ENCODE measurements around the gene EPHA7. TPM values are rescaled to one million over a fixed set of nuclear protein-coding genes. Genes with fewer than 3 reads are reported as not detected.

EPHA7 gene
- polyA plus RNA-seq, 1 donor (not counting 4 experiments of a cell fraction or from before 2014, with no cell fraction given), result not detected

DNA sequence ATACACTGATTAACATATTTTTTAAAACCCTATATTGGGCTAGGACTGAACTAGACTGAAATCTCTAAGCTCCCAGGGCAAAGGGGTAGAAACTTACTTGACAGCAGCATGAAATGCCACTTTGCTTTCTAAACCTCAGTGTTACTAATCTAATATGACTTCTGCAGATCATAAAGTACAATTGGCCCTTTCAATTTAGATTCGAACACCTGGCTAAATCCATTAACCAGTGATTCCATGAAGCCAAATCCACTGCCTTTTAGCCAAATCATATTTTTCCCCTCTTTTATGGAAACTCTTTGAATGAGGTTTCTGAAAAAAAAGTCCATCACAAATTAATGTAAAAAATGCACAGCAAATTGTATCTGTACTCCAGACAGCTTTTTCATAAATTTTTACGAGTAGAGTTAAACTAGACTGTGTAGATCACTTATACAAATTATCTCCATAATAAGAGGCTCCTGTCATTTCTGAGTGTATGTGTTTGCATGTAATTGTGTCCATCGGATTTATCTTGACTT is 25.7 kb downstream of the EPHA7 start:
- H3K4me2 ChIP-seq (ENCODE audit: control insufficient read depth, extremely low read depth, insufficient read depth, low read depth, low read length), result no peak overlapping the region
- no peak overlapping the region for H3K4me3 ChIP-seq (ENCODE audit: control insufficient read depth in 2 of 3, extremely low read depth in 1 of 3, insufficient read depth in 2 of 3, low read depth in 1 of 3, low read length in 3 of 3)
- no peaks in the 10 kb centered on the region for H3K27me3 ChIP-seq (ENCODE audit: control insufficient read depth, extremely low read depth, insufficient read depth, low read length)
- H3K4me1 ChIP-seq (ENCODE audit: control insufficient read depth, extremely low read depth, insufficient read depth, low read length), result no peaks in the 10 kb centered on the region
- no peak overlapping the region for H3K9ac ChIP-seq (ENCODE audit: control insufficient read depth, extremely low read depth, insufficient read depth, low read length)
- no peaks in the 10 kb centered on the region for H3K79me2 ChIP-seq (ENCODE audit: control insufficient read depth, insufficient read depth, low read length)
- no peaks in the 10 kb centered on the region for H3K9me1 ChIP-seq (ENCODE audit: control insufficient read depth, extremely low read depth, insufficient read depth, low read length)
- dilution Hi-C loops (cut with MboI; ENCODE audit: extremely low pct_ligation_motif_present, low sequenced_read_pairs), result no loop called here
- no peak for DNase-seq (ENCODE audit: low read depth, low spot score)
- TF ChIP-seq EZH2 (IDR thresholded peaks at IDR 0.05; ENCODE audit: low read length), result no peak
- TF ChIP-seq, protein P1, sequence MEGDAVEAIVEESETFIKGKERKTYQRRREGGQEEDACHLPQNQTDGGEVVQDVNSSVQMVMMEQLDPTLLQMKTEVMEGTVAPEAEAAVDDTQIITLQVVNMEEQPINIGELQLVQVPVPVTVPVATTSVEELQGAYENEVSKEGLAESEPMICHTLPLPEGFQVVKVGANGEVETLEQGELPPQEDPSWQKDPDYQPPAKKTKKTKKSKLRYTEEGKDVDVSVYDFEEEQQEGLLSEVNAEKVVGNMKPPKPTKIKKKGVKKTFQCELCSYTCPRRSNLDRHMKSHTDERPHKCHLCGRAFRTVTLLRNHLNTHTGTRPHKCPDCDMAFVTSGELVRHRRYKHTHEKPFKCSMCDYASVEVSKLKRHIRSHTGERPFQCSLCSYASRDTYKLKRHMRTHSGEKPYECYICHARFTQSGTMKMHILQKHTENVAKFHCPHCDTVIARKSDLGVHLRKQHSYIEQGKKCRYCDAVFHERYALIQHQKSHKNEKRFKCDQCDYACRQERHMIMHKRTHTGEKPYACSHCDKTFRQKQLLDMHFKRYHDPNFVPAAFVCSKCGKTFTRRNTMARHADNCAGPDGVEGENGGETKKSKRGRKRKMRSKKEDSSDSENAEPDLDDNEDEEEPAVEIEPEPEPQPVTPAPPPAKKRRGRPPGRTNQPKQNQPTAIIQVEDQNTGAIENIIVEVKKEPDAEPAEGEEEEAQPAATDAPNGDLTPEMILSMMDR (optimal IDR thresholded peaks at IDR 0.05 in 1 of 3, IDR thresholded peaks at IDR 0.05 in 1 of 3, conservative IDR thresholded peaks at IDR 0.05 in 1 of 3; ENCODE audit: extremely low read depth in 1 of 3, insufficient read depth in 2 of 3, low read length in 3 of 3), result no peak
- no peaks in the 10 kb centered on the region for H3K36me3 ChIP-seq (ENCODE audit: control insufficient read depth in 2 of 2, extremely low read depth in 1 of 2, insufficient read depth in 2 of 2, low read length in 2 of 2)
- no peaks in the 10 kb centered on the region for H4K20me1 ChIP-seq (ENCODE audit: control insufficient read depth, extremely low read depth, insufficient read depth, low read length)
- H2AFZ ChIP-seq (ENCODE audit: control insufficient read depth, low read length), result no peak overlapping the region
- no peak overlapping the region for H3K27ac ChIP-seq (ENCODE audit: control insufficient read depth, insufficient read depth, low read length)
- FAIRE-seq, result no peak
- H3K9me3 ChIP-seq (ENCODE audit: control insufficient read depth, low read depth, low read length), result no peaks in the 10 kb centered on the region

- H4K20me1 ChIP-seq (ENCODE audit: control insufficient read depth, extremely low read depth, insufficient read depth, low read length), result no peaks in the 10 kb centered on the region
- no peak for TF ChIP-seq EZH2 (IDR thresholded peaks at IDR 0.05; ENCODE audit: low read length)
- TF ChIP-seq, protein P1 (optimal IDR thresholded peaks at IDR 0.05 in 1 of 3, IDR thresholded peaks at IDR 0.05 in 1 of 3, conservative IDR thresholded peaks at IDR 0.05 in 1 of 3; ENCODE audit: extremely low read depth in 1 of 3, insufficient read depth in 2 of 3, low read length in 3 of 3), result no peak
- no peaks in the 10 kb centered on the region for H3K9me3 ChIP-seq (ENCODE audit: control insufficient read depth, low read depth, low read length)
- FAIRE-seq (no peak), DNase-seq (ENCODE audit: low read depth, low spot score) (no peak)
- H3K36me3 ChIP-seq (ENCODE audit: control insufficient read depth in 2 of 2, extremely low read depth in 1 of 2, insufficient read depth in 2 of 2, low read length in 2 of 2), result no peaks in the 10 kb centered on the region
- no peak overlapping the region for H3K9ac ChIP-seq (ENCODE audit: control insufficient read depth, extremely low read depth, insufficient read depth, low read length)
- no peak overlapping the region for H2AFZ ChIP-seq (ENCODE audit: control insufficient read depth, low read length)
- H3K9me1 ChIP-seq (ENCODE audit: control insufficient read depth, extremely low read depth, insufficient read depth, low read length), result no peaks in the 10 kb centered on the region
- no peak overlapping the region for H3K4me2 ChIP-seq (ENCODE audit: control insufficient read depth, extremely low read depth, insufficient read depth, low read depth, low read length)
- no peaks in the 10 kb centered on the region for H3K27me3 ChIP-seq (ENCODE audit: control insufficient read depth, extremely low read depth, insufficient read depth, low read length)
- no peak overlapping the region for H3K4me3 ChIP-seq (ENCODE audit: control insufficient read depth in 2 of 3, extremely low read depth in 1 of 3, insufficient read depth in 2 of 3, low read depth in 1 of 3, low read length in 3 of 3)
- no peaks in the 10 kb centered on the region for H3K4me1 ChIP-seq (ENCODE audit: control insufficient read depth, extremely low read depth, insufficient read depth, low read length)
- no peaks in the 10 kb centered on the region for H3K79me2 ChIP-seq (ENCODE audit: control insufficient read depth, insufficient read depth, low read length)
- no peak overlapping the region for H3K27ac ChIP-seq (ENCODE audit: control insufficient read depth, insufficient read depth, low read length)
- dilution Hi-C loops (cut with MboI; ENCODE audit: extremely low pct_ligation_motif_present, low sequenced_read_pairs), result no loop called here
These were observed 26.6 kb downstream of the EPHA7 start for GRCh38 chr6:93392797-93393196.

Data from keratinocyte (primary cell).